Fibroblast of the aortic adventitia (primary cell): ENCODE measurements around the gene SAFB. TPM values are rescaled to one million over a fixed set of nuclear protein-coding genes. Genes with fewer than 3 reads are reported as not detected.
"Not testable (repeated sequence)": the region's sequence is repeated elsewhere in the genome, so short reads cannot be mapped to it uniquely, and the experiment has no call there.

ENCODE experiments used
- DNase-seq: peaks from one replicate; pipeline ENCODE4 v3.0.0-alpha.2; 2010; ENCODE audit warnings: low read depth
- H3K4me3 ChIP-seq: 2 replicates; pipeline ENCODE4 v1.5.1; 2011; ENCODE audit warnings: low read depth, mild to moderate bottlenecking, control low read depth, low read length, moderate library complexity
- CTCF ChIP-seq: IDR thresholded peaks from 2 replicates; pipeline ENCODE4 v1.5.1; 2011; ENCODE audit warnings: mild to moderate bottlenecking, low read length, control low read depth, inconsistent platforms; ENCODE audit not compliant: insufficient read depth
- total RNA-seq: library from RNA; depleted of rRNA; stranded (reverse); fragments of >200 nt; gene quantifications from 2 replicates; pipeline ENCODE4 v1.2.3, GENCODE V29; 2012; ENCODE audit warnings: low replicate concordance

Gene SAFB
- total RNA-seq, 1 donor: 43.5 TPM

GRCh38 chr19:5697022-5697889, 74.4 kb downstream of the SAFB start:
- no peak for DNase-seq
- no peak for TF ChIP-seq CTCF
- H3K4me3 ChIP-seq: no peak overlapping the region

- TF ChIP-seq CTCF: no peak
- H3K4me3 ChIP-seq: no peak overlapping the region
- no peak for DNase-seq
Observed at GRCh38 chr19:5697890-5698634, 75.2 kb downstream of the SAFB start.

GRCh38 chr19:5698635-5699422, 75.9 kb downstream of the SAFB start:
- no peak for DNase-seq
- TF ChIP-seq CTCF: no peak
- no peak overlapping the region for H3K4me3 ChIP-seq

- no peak overlapping the region for H3K4me3 ChIP-seq
- DNase-seq: no peak
- TF ChIP-seq CTCF: no peak
Observed at GRCh38 chr19:5700455-5701092, 77.7 kb downstream of the SAFB start.

- not testable (repeated sequence) for H3K4me3 ChIP-seq, DNase-seq
Observed at GRCh38 chr19:5702053-5702410, 79.1 kb downstream of the SAFB start.

GRCh38 chr19:5703819-5704818, 81.2 kb downstream of the SAFB start:
- DNase-seq: no peak
- no peak for TF ChIP-seq CTCF
- H3K4me3 ChIP-seq: no peak overlapping the region
